Fibroblast of lung (primary cell): ENCODE data around the gene ITPK1. TPM values are rescaled to one million over a fixed set of nuclear protein-coding genes. Genes with fewer than 3 reads are reported as not detected.

Experiments
- DNase-seq, 2 donors: peaks; one replicate each; pipeline versions ENCODE4 v3.0.0 to v3.0.0-alpha.2; 2010; ENCODE audit warnings: low read depth in 2 of 2
- H2AFZ ChIP-seq: 2 replicates; pipeline ENCODE4 v1.5.1; 2012; ENCODE audit warnings: low read length, control low read depth, inconsistent platforms
- H3K27ac ChIP-seq: 2 replicates; pipeline ENCODE4 v1.5.1; 2011; ENCODE audit warnings: low read length, control low read depth; ENCODE audit not compliant: insufficient read depth
- H3K27me3 ChIP-seq: 2 replicates; pipeline ENCODE4 v1.5.1; 2011; ENCODE audit warnings: mild to moderate bottlenecking, low read length; ENCODE audit not compliant: control insufficient read depth, insufficient read depth
- H3K36me3 ChIP-seq: 2 replicates; pipeline ENCODE4 v1.5.1; 2011; ENCODE audit warnings: low read length; ENCODE audit not compliant: control insufficient read depth, insufficient read depth
- H3K4me1 ChIP-seq: 2 replicates; pipeline ENCODE4 v1.5.1; 2011; ENCODE audit warnings: low read length; ENCODE audit not compliant: control insufficient read depth, insufficient read depth; ENCODE audit errors: extremely low read depth
- H3K4me2 ChIP-seq: 2 replicates; pipeline ENCODE4 v1.5.1; 2011; ENCODE audit warnings: low read length, control low read depth; ENCODE audit not compliant: insufficient read depth; ENCODE audit errors: extremely low read depth
- H3K4me3 ChIP-seq, 4 experiments: fragments of 200-600 bp in 1 of 4; sonication (generic) in 1 of 4; replicated peaks in 1 of 4; 2 replicates each; pipeline ENCODE4 v1.5.1; 2011 to 2016; ENCODE audit warnings: low read length in 4 of 4, low read depth in 3 of 4, mild to moderate bottlenecking in 3 of 4, control low read depth in 2 of 4, inconsistent platforms in 1 of 4, mixed read lengths in 1 of 4; ENCODE audit not compliant: insufficient read depth in 1 of 4; ENCODE audit errors: control extremely low read depth in 1 of 4
- H3K79me2 ChIP-seq: 2 replicates; pipeline ENCODE4 v1.5.1; 2012; ENCODE audit warnings: mild to moderate bottlenecking, low read length, inconsistent platforms; ENCODE audit not compliant: control insufficient read depth, insufficient read depth
- H3K9ac ChIP-seq: 2 replicates; pipeline ENCODE4 v1.5.1; 2011; ENCODE audit warnings: mild to moderate bottlenecking, low read length, control low read depth; ENCODE audit not compliant: insufficient read depth
- H3K9me3 ChIP-seq: 2 replicates; pipeline ENCODE4 v1.5.1; 2012; ENCODE audit warnings: low read depth, low read length; ENCODE audit not compliant: control insufficient read depth, insufficient read depth
- H4K20me1 ChIP-seq: 2 replicates; pipeline ENCODE4 v1.5.1; 2011; ENCODE audit warnings: low read length; ENCODE audit not compliant: control insufficient read depth, insufficient read depth; ENCODE audit errors: extremely low read depth
- EZH2 ChIP-seq: IDR thresholded peaks from 2 replicates; pipeline ENCODE4 v1.5.1; 2012; ENCODE audit warnings: low read length, control low read depth, mild to moderate bottlenecking; ENCODE audit errors: missing control alignments
- polyA minus RNA-seq: library from RNA; depleted of rRNA, polyadenylated mRNA; stranded (reverse); fragments of >200 nt; gene quantifications from 2 replicates; pipeline ENCODE4 v1.2.3, GENCODE V29; 2011; ENCODE audit warnings: low replicate concordance
- polyA plus RNA-seq, 2 donors: library from polyadenylated mRNA; depleted of rRNA in 1 of 2; stranded (reverse) in 1 of 2; unstranded in 1 of 2; fragments of >200 nt; gene quantifications; 2 replicates each; pipeline ENCODE4 v1.2.1, GENCODE V29; 2011 to 2012; ENCODE audit warnings: missing spikeins in 1 of 2
- total RNA-seq: library from RNA; depleted of rRNA; stranded (reverse); fragments of >200 nt; gene quantifications from 2 replicates; pipeline ENCODE4 v1.2.1, GENCODE V29; 2014
- TF ChIP-seq, protein P1 (sequence below), 2 donors: IDR thresholded peaks in 1 of 2; conservative IDR thresholded peaks in 1 of 2; 1 replicate in 1 of 2; 2 replicates in 1 of 2; pipeline ENCODE4 v1.5.1; 2011 to 2012; ENCODE audit warnings: low read length in 2 of 2, control low read depth in 1 of 2, inconsistent platforms in 1 of 2, low read depth in 1 of 2, mild to moderate bottlenecking in 1 of 2

The ITPK1 gene
- 9.2 and 10.0 TPM in 2 replicates for total RNA-seq
- polyA plus RNA-seq, result 23.1 and 26.0 TPM in 2 replicates
- 16.5 and 25.5 TPM in 2 replicates for polyA plus RNA-seq (2012)
- polyA minus RNA-seq, result 59.4 and 67.5 TPM in 2 replicates

GRCh38 chr14:93115821-93116675, at the start of gene ITPK1:
ITPK1 (minus strand) TSS chr14:93115925; CDS start chr14:93115163, 762 bp downstream.
- Histone ChIP-seq H3K36me3 (no peaks in the 10 kb centered on the region), H3K79me2 (no peaks in the 10 kb centered on the region), H4K20me1 (no peaks in the 10 kb centered on the region), H3K4me1 (peaks cover 5% of the 10 kb centered on the region), H3K4me3 (peak within 1 kb of the TSS; percentile 67 to 75 (median 72)), H3K27me3 (no peaks in the 10 kb centered on the region), H3K9ac (peak within 1 kb of the TSS; percentile 73), H2AFZ (peak within 1 kb of the TSS; percentile 71), H3K9me3 (no peaks in the 10 kb centered on the region), H3K4me2 (peak within 1 kb of the TSS; percentile 87), H3K27ac (peak within 1 kb of the TSS; percentile 47)
- DNase-seq, result peak; percentile 38
- TF ChIP-seq, protein P1, sequence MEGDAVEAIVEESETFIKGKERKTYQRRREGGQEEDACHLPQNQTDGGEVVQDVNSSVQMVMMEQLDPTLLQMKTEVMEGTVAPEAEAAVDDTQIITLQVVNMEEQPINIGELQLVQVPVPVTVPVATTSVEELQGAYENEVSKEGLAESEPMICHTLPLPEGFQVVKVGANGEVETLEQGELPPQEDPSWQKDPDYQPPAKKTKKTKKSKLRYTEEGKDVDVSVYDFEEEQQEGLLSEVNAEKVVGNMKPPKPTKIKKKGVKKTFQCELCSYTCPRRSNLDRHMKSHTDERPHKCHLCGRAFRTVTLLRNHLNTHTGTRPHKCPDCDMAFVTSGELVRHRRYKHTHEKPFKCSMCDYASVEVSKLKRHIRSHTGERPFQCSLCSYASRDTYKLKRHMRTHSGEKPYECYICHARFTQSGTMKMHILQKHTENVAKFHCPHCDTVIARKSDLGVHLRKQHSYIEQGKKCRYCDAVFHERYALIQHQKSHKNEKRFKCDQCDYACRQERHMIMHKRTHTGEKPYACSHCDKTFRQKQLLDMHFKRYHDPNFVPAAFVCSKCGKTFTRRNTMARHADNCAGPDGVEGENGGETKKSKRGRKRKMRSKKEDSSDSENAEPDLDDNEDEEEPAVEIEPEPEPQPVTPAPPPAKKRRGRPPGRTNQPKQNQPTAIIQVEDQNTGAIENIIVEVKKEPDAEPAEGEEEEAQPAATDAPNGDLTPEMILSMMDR (conservative IDR thresholded peaks at IDR 0.05 in 1 of 2, IDR thresholded peaks at IDR 0.05 in 1 of 2; ENCODE audit: low read depth in 1 of 2, low read length in 2 of 2), result peak; percentile 6 to 8
- TF ChIP-seq EZH2, result no peak

DNA sequence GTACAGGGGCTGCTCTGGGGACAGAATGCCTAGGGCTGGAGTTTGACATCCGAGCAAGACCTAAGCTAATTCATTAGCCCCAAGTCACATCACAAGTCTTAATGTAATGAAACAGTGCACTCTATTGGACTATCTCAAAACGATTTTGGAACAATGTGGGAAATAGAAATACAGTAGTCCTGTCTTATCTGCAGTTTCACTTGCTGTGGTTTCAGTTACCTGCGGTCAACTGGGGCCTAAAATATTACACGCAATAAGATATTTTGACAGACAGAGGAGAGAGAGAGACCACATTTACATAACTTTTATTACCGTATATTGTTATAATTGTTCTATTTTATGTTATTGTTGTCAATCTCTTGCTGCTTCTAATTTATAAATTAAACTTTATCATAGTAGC, 47.8 kb upstream of the ITPK1 start:
- Histone ChIP-seq H3K9me3 (no peaks in the 10 kb centered on the region), H3K27me3 (no peaks in the 10 kb centered on the region), H2AFZ (no peak overlapping the region), H3K9ac (no peak overlapping the region), H3K4me1 (no peaks in the 10 kb centered on the region), H3K4me2 (no peak overlapping the region), H3K27ac (no peak overlapping the region), H3K79me2 (no peaks in the 10 kb centered on the region), H3K4me3 (no peak overlapping the region), H4K20me1 (no peaks in the 10 kb centered on the region), H3K36me3 (no peaks in the 10 kb centered on the region)
- no peak for DNase-seq
- TF ChIP-seq, protein P1 (conservative IDR thresholded peaks at IDR 0.05 in 1 of 2, IDR thresholded peaks at IDR 0.05 in 1 of 2; ENCODE audit: low read depth in 1 of 2, low read length in 2 of 2), result no peak
- TF ChIP-seq EZH2, result no peak

- no peak for DNase-seq
Measured at GRCh38 chr14:93161411-93161940, 45.8 kb upstream of the ITPK1 start.

More at GRCh38 chr14:93161411-93161940, 45.8 kb upstream of the ITPK1 start:
- H3K9ac ChIP-seq, result no peak overlapping the region
- H3K79me2 ChIP-seq, result no peaks in the 10 kb centered on the region
- H3K9me3 ChIP-seq, result no peaks in the 10 kb centered on the region
- TF ChIP-seq, protein P1 (conservative IDR thresholded peaks at IDR 0.05 in 1 of 2, IDR thresholded peaks at IDR 0.05 in 1 of 2; ENCODE audit: low read depth in 1 of 2, low read length in 2 of 2), result no peak
- no peak for TF ChIP-seq EZH2
- no peaks in the 10 kb centered on the region for H4K20me1 ChIP-seq
- no peaks in the 10 kb centered on the region for H3K27me3 ChIP-seq
- H3K36me3 ChIP-seq, result no peaks in the 10 kb centered on the region
- no peaks in the 10 kb centered on the region for H3K4me1 ChIP-seq
- no peak overlapping the region for H3K27ac ChIP-seq
- no peak overlapping the region for H2AFZ ChIP-seq
- no peak overlapping the region for H3K4me3 ChIP-seq
- H3K4me2 ChIP-seq, result no peak overlapping the region
